Activated T-helper 2 cell treated with anti-CD3 and anti-CD28 coated beads, Interferon-gamma antibody, Interleukin-2, Interleukin-4, amounts not matched to agents 10 μg/mL and 5 μg/mL and 100 μg/mL, durations not matched to agents 14 hours and 24 hours and 36 hours (primary cell): ENCODE results near the gene COBLL1. TPM values are rescaled to one million over a fixed set of nuclear protein-coding genes. Genes with fewer than 3 reads are reported as not detected.

Source experiments
- DNase-seq: peaks from one replicate; pipeline ENCODE4 v3.0.0; 2021; ENCODE audit warnings: low spot score
- H3K27ac Mint-ChIP-seq: one replicate; pipeline ENCODE4 v1.8.0; 2021; ENCODE audit warnings: mixed read lengths
- H3K27me3 Mint-ChIP-seq: one replicate; pipeline ENCODE4 v1.8.0; 2021; ENCODE audit warnings: low read depth, mixed read lengths
- H3K36me3 Mint-ChIP-seq: one replicate; pipeline ENCODE4 v1.8.0; 2021; ENCODE audit warnings: low read depth, mixed read lengths
- H3K4me1 Mint-ChIP-seq: one replicate; pipeline ENCODE4 v1.8.0; 2021; ENCODE audit warnings: low read depth, mixed read lengths
- H3K4me3 Mint-ChIP-seq: one replicate; pipeline ENCODE4 v1.8.0; 2021; ENCODE audit warnings: low read depth, mild to moderate bottlenecking, moderate library complexity, mixed read lengths
- H3K9me3 Mint-ChIP-seq: one replicate; pipeline ENCODE4 v1.8.0; 2021; ENCODE audit warnings: mixed read lengths
- intact Hi-C: fragments of 100-400 bp; cut with micrococcal nuclease; formaldehyde crosslinking; loops from one replicate; pipeline ENCODE4 v1.15.1; 2023
- total RNA-seq: library from RNA; stranded (reverse); gene quantifications from 2 replicates; pipeline ENCODE4 v1.2.3, GENCODE V29; 2022

COBLL1 gene
- total RNA-seq, 1 donor from 2014 or later: 0.14 TPM

DNA sequence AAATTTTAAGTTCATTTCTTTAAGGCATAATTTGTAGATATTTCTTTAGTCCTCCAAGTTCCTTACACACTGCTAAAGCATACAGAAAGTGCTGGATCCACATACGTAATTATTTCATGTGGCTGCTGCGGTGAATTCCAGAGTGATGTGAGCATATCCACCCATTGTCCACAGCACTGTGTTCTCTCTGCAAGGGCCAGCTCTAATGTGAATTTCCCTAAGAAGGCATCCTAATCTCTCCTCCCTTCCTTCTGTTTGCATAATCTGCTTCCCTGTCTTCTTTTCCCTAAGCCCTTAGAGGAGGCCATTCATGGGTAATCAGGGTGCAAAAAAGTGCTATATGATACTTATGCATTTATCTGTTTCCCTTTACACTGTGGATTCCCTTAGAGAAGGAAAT, 57.2 kb downstream of the COBLL1 start:
- H3K4me3 Mint-ChIP-seq: no peak overlapping the region
- H3K27ac Mint-ChIP-seq: no peak overlapping the region
- no peak for DNase-seq
- no peaks in the 10 kb centered on the region for H3K4me1 Mint-ChIP-seq
- H3K36me3 Mint-ChIP-seq: no peaks in the 10 kb centered on the region
- intact Hi-C loops: no loop called here
- no peaks in the 10 kb centered on the region for H3K9me3 Mint-ChIP-seq
- no peaks in the 10 kb centered on the region for H3K27me3 Mint-ChIP-seq

DNA sequence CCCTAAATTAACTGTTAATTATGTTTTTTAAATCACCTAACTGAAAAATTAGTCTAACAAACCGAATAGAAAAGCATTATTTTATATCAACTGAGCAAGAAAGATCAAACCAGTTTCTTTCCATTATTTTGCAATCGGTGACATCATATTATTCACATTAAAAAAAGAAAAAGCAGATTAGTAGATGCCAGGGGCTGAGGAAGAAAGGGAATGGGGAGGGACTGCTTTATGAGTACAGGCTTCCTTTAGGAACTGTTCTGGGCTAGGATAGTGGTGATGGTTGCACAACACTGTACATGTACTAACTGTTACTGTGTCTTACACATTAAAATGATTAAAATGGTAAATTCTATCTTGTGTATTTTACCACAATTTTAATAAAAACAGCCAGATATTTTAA, 59.3 kb downstream of the COBLL1 start:
- no peak for DNase-seq
- Mint-ChIP-seq H3K36me3 (no peaks in the 10 kb centered on the region), H3K9me3 (no peaks in the 10 kb centered on the region), H3K27me3 (no peaks in the 10 kb centered on the region), H3K4me3 (no peak overlapping the region), H3K27ac (no peak overlapping the region), H3K4me1 (no peaks in the 10 kb centered on the region)
- intact Hi-C loops: no loop called here

DNA sequence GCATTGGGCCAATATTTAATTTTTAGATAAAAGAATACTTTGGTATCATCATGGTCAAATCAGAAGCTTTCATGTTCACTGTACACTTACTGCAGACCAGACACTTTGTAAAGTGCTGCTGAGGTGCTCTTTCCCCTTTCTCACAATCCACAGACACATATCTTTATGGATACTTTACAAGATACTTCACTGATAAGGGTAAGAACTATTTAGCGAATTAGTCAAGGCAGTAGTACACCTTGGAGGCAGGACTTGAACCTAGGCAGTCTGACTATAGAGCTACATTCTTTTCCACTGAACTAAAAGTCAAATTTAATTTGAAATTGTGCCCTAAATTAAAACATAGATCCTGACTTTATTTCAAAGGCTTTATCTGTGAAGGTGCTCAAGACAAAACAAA, 60.2 kb downstream of the COBLL1 start:
- Mint-ChIP-seq H3K27ac (no peak overlapping the region), H3K4me1 (no peaks in the 10 kb centered on the region), H3K27me3 (no peaks in the 10 kb centered on the region), H3K4me3 (no peak overlapping the region), H3K36me3 (no peaks in the 10 kb centered on the region), H3K9me3 (no peaks in the 10 kb centered on the region)
- DNase-seq: no peak
- intact Hi-C loops: no loop called here

DNA sequence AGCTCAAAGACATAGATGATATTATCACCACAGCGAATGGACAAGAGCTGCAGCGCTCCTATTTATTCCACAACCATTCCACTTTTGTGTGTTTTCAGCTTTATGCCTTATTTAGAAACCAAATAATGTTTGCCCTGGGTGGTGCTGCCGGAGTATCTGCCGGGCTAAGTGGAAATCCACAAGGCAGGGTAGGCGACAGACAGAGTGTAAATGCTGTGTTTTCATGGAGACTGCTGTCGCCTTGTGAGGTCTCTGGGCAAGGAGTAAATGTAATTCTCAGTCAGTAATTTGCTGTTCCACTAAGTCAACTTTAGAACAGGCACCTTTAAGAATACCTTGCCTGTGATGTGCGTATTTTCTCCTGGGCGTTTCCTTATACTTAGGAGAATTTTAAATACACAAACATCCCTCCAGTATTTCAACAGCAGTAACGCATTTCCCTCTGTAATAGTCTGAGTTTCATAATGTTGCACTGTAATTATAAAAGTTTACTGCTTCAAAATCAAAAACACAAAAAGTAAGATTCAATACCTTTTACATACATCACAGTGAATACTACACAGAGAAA, 60.9 kb downstream of the COBLL1 start:
- Mint-ChIP-seq H3K36me3 (no peaks in the 10 kb centered on the region), H3K4me1 (no peaks in the 10 kb centered on the region), H3K27me3 (no peaks in the 10 kb centered on the region), H3K27ac (no peak overlapping the region), H3K4me3 (no peak overlapping the region), H3K9me3 (no peaks in the 10 kb centered on the region)
- DNase-seq: no peak
- intact Hi-C loops: no loop called here

DNA sequence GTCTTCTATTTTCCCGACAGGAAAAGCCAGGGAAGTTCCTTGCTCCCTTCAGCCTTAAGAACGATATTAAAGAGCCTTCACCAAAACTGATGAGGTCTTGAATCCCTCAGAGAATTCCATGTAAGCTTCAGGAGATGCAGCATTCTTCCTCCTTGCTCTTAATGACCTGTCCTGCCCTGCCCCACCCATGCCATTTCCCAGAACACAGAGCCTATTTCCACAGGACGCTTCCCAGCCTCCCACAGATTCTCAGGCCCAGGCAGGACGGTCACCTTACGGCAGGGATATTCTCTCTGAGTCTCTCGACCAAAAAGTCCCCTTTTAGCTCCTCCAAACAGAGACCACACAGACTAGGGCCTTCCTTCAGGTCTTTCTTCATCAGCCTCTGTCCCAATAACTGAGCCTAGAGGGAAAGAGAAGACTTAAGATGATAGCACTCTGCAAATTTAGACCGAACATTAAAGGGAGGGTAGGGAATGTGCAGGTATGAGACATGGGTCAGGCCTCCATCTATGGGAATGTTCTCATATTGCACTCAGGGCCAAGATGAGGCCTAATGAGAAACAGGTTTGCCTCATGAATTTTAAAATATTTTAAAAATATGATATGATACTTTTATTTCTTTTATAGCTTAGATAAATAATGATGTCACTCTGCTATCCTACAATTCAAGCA, 62.1 kb downstream of the COBLL1 start:
- Mint-ChIP-seq H3K4me3 (no peak overlapping the region), H3K4me1 (no peaks in the 10 kb centered on the region), H3K9me3 (no peaks in the 10 kb centered on the region), H3K36me3 (no peaks in the 10 kb centered on the region), H3K27ac (no peak overlapping the region), H3K27me3 (no peaks in the 10 kb centered on the region)
- intact Hi-C loops: no loop called here
- no peak for DNase-seq

DNA sequence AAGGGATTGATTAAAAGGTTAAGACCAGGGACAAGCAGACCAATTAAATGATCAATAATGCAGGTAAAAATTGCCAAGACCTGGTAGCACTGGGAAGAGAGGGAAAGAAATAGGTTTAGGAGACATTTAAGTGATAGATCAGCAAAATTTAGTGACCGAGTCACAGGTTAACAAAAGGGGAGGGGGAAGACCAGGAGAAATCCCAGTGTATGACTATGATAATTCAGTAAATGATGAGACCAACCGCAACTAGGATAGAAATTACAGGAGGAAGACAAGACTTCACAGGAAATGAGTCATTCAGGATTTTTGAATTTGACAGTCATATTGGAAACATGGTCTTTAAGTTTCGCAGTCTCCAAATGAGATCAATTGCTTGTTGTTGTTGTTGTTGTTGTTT, 62.9 kb downstream of the COBLL1 start:
- Mint-ChIP-seq H3K27me3 (no peaks in the 10 kb centered on the region), H3K9me3 (no peaks in the 10 kb centered on the region), H3K27ac (no peak overlapping the region), H3K4me1 (no peaks in the 10 kb centered on the region), H3K36me3 (no peaks in the 10 kb centered on the region), H3K4me3 (no peak overlapping the region)
- intact Hi-C loops: no loop called here
- DNase-seq: no peak

DNA sequence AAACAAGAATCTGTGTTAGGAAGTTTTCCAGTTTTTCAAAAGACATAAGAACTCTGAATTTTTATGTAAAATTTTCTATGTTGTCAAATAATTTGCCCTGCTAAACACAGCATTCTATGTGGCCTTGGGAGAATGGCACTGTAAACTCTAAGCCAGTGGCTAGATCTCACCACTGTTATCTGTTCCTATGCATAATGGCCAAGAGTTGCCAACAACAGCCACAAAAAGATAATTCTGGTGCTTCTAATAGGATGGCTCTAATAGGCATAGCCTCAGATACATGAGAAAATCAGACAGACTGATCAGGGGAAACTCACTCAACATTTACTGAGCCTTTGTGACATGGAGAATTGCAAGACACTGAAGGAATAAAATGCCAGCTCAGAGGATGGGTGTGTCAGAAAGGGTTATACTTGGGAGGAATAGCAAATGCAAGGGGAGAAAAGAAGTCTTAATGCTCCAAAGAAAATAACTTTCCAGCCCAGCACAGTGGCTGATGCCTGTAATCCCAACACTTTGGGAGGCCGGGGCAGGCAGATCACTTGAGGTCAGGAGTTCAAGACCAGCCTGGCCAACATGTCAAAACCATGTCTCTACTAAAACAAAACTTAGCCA, 63.7 kb downstream of the COBLL1 start:
- no peaks in the 10 kb centered on the region for H3K4me1 Mint-ChIP-seq
- intact Hi-C loops: no loop called here
- no peaks in the 10 kb centered on the region for H3K9me3 Mint-ChIP-seq
- DNase-seq: no peak
- no peaks in the 10 kb centered on the region for H3K36me3 Mint-ChIP-seq
- H3K27ac Mint-ChIP-seq: no peak overlapping the region
- H3K27me3 Mint-ChIP-seq: no peaks in the 10 kb centered on the region
- no peak overlapping the region for H3K4me3 Mint-ChIP-seq

DNA sequence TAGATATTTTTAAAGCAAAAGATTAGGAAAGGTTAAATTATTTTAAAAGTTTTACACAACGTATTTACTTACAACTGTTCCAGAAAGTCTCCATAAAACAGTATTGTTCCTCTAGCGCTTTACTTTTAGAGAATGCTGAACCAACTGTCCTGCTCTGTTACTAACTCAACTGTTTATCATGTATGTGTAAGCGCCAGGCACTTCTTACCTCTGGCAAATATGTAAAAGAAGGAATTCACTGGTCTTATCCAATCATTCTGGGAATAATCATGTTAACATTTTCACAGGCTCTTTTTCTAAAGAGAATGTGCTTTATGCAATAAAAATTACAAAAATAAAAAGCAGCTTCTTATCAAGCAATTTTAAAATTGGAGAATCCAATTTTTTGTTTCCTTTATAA, 68.0 kb downstream of the COBLL1 start:
- intact Hi-C loops: no loop called here

DNA sequence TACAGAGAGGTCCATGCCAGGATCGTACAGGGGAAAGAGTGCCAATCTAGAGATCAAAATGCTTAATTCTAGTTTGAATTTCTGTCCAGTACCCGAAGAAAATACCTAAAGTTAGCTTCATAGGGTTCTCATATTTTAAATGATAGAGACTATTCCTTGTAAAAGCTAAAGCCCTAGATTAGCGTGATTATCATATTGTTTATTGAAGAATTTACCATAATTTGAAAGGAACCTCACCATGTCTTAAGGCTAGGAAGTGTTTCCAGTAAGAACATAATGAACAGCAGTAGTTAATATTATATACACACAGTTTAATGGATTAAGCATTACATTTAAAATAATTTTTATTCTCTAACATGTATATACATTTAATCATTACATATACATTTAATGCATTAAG, 68.5 kb downstream of the COBLL1 start:
- H3K4me3 Mint-ChIP-seq: no peak overlapping the region
- H3K9me3 Mint-ChIP-seq: no peaks in the 10 kb centered on the region
- H3K4me1 Mint-ChIP-seq: no peaks in the 10 kb centered on the region
- no peaks in the 10 kb centered on the region for H3K27me3 Mint-ChIP-seq
- no peak for DNase-seq
- no peaks in the 10 kb centered on the region for H3K36me3 Mint-ChIP-seq
- no peak overlapping the region for H3K27ac Mint-ChIP-seq
- intact Hi-C loops: no loop called here

More for the DNA sequence above, 68.0 kb downstream of the COBLL1 start:
- Mint-ChIP-seq H3K27ac (no peak overlapping the region), H3K4me3 (no peak overlapping the region), H3K36me3 (no peaks in the 10 kb centered on the region), H3K4me1 (no peaks in the 10 kb centered on the region), H3K27me3 (no peaks in the 10 kb centered on the region), H3K9me3 (no peaks in the 10 kb centered on the region)
- no peak for DNase-seq

DNA sequence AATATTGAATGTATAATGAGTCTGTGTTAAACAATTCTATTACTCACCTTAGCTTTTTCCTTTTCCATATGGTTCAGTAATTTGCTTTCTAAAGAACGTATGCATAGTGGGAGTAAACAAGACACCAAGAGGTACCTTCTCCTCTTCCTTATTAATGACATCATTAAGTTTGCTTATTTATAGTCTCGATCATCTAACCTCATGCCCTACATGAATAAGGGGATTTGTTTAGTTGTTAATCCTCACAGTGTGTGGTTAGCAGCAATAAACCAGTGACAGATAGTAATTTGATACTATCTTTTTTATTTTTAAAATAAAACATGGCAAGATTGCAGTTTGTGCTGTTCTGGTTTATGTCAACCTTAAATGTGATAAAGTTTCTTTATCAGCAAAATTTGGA, 69.7 kb downstream of the COBLL1 start:
- H3K4me3 Mint-ChIP-seq: no peak overlapping the region
- no peaks in the 10 kb centered on the region for H3K27me3 Mint-ChIP-seq
- H3K9me3 Mint-ChIP-seq: no peaks in the 10 kb centered on the region
- no peaks in the 10 kb centered on the region for H3K36me3 Mint-ChIP-seq
- intact Hi-C loops: no loop called here
- no peak overlapping the region for H3K27ac Mint-ChIP-seq
- H3K4me1 Mint-ChIP-seq: no peaks in the 10 kb centered on the region
- DNase-seq: no peak

DNA sequence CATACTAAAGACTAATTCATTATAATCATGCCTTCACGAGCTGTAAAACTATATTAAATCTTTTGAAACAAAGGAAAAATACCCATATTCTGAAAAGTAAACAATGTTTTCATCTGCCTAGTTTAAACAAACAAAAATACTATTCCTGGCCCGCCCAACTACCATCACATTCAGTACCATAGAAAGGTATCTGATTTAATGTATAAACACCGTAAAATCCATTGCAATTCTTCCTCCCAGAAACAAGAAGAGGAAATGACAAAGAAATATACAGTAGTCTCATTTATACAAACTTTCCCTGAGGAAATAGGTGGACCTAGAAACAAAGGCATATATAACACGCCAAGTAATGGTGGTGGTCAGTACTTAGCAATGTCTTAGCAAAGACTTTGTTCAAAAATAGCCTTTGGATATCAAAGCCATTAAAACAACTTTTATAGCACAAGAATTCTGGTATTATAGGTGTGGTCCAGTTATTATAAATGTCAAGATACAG, 71.2 kb downstream of the COBLL1 start:
- Mint-ChIP-seq H3K4me1 (no peaks in the 10 kb centered on the region), H3K27me3 (no peaks in the 10 kb centered on the region), H3K36me3 (no peaks in the 10 kb centered on the region), H3K4me3 (no peak overlapping the region), H3K9me3 (no peaks in the 10 kb centered on the region), H3K27ac (no peak overlapping the region)
- intact Hi-C loops: no loop called here
- DNase-seq: no peak

DNA sequence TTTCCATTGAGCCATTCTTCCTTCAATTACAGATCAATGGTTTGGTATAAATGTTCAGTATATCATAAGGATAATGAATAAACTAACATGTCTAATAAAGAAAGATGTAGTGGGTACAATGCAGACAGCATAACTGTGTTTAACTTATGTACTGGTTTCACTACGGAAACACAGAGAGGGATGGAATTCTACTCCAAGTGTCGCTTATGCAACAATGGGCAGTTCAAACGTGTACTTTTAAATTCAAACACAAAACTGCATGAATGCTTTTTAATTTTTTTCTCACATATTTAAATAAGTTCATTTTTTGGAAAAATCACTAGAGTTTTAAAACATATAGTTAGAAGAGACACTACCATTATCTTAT, 74.7 kb downstream of the COBLL1 start:
- intact Hi-C loops: no loop called here
- Mint-ChIP-seq H3K9me3 (no peaks in the 10 kb centered on the region), H3K4me3 (no peak overlapping the region), H3K4me1 (no peaks in the 10 kb centered on the region), H3K27me3 (no peaks in the 10 kb centered on the region), H3K27ac (no peak overlapping the region), H3K36me3 (no peaks in the 10 kb centered on the region)
- no peak for DNase-seq

DNA sequence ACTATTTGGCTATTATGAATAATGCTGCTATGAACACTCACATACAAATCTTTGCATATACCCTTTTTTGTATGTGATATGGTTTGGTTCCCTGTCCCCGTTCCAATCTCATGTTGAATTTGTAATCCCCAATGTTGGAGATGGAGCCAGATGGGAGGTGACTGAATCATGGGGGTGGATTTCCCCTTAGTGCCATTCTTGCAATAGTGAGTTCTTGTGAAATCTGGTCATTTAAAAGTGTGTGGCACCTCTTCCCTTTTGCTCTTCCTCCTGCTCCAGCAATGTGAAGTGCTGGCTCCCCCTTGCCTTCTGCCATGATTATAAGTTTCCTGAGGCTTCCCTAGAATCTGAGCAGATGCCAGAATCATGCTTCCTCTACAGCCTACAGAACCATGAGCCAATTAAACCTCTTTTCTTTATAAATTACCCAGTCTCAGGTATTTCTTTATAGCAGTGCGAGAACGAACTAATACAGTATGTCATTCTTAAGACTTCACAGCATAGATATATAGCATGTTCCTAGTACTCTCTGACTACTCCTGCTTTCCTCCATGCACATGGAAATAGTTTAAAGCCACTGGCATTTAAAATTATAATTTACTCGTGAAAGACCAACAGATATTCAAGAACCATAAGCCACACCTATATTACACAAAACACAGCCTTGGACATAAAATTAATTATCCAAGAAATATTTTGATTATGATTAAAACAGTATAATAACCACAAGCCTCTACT, 75.2 kb downstream of the COBLL1 start:
- Mint-ChIP-seq H3K27ac (no peak overlapping the region), H3K9me3 (no peaks in the 10 kb centered on the region), H3K36me3 (no peaks in the 10 kb centered on the region), H3K4me1 (peaks cover 3% of the 10 kb centered on the region), H3K4me3 (no peak overlapping the region), H3K27me3 (no peaks in the 10 kb centered on the region)
- intact Hi-C loops: no loop called here
- DNase-seq: no peak
